Parathyroid adenoma (tissue), 2 donors: ENCODE measurements around the gene GGT6.
"Not testable (repeated sequence)": the region's sequence is repeated elsewhere in the genome, so short reads cannot be mapped to it uniquely, and the experiment has no call there.

Source experiments
- H2AFZ ChIP-seq: fragments of 300-600 bp; sonication (generic); one replicate; pipeline ENCODE4 v1.7.0; 2017; ENCODE audit warnings: antibody characterized with exemption, mild to moderate bottlenecking
- H3K27ac ChIP-seq: fragments of 300-600 bp; sonication (generic); one replicate; pipeline ENCODE4 v1.7.0; 2017
- H3K27me3 ChIP-seq: fragments of 300-600 bp; sonication (generic); one replicate; pipeline ENCODE4 v1.7.0; 2017; ENCODE audit warnings: low read length; ENCODE audit not compliant: control insufficient read depth, insufficient read depth
- H3K36me3 ChIP-seq: fragments of 300-600 bp; sonication (generic); one replicate; pipeline ENCODE4 v1.7.0; 2017; ENCODE audit warnings: low read length; ENCODE audit not compliant: control insufficient read depth, insufficient read depth
- H3K4me1 ChIP-seq: fragments of 300-600 bp; sonication (generic); one replicate; pipeline ENCODE4 v1.7.0; 2017; ENCODE audit warnings: control low read depth
- H3K4me2 ChIP-seq: fragments of 300-600 bp; sonication (generic); one replicate; pipeline ENCODE4 v1.7.0; 2017; ENCODE audit warnings: low read length
- H3K4me3 ChIP-seq: fragments of 300-600 bp; sonication (generic); one replicate; pipeline ENCODE4 v1.7.0; 2017; ENCODE audit warnings: low read depth, low read length
- H3K79me2 ChIP-seq: fragments of 300-600 bp; sonication (generic); one replicate; pipeline ENCODE4 v1.7.0; 2017; ENCODE audit warnings: control low read depth
- H3K9ac ChIP-seq: fragments of 300-600 bp; sonication (generic); one replicate; pipeline ENCODE4 v1.7.0; 2017; ENCODE audit warnings: mild to moderate bottlenecking
- H3K9me3 ChIP-seq: fragments of 300-600 bp; sonication (generic); one replicate; pipeline ENCODE4 v1.7.0; 2017; ENCODE audit warnings: low read length; ENCODE audit not compliant: control insufficient read depth
- CTCF ChIP-seq: fragments of 300-600 bp; sonication (generic); IDR thresholded peaks from one replicate; pipeline ENCODE4 v1.7.0; 2017; ENCODE audit warnings: antibody characterized with exemption, mild to moderate bottlenecking
- donor health status: primary hyperparathyroidism.

GGT6 gene

GRCh38 chr17:4593021-4593421 is 32.6 kb upstream of the GGT6 start:
- Histone ChIP-seq H2AFZ (no peak overlapping the region), H3K9ac (no peak overlapping the region), H3K79me2 (no peaks in the 10 kb centered on the region), H3K4me2 (no peak overlapping the region), H3K9me3 (no peaks in the 10 kb centered on the region), H3K4me1 (peaks cover 6% of the 10 kb centered on the region), H3K27ac (no peak overlapping the region), H3K36me3 (no peaks in the 10 kb centered on the region), H3K27me3 (no peaks in the 10 kb centered on the region), H3K4me3 (no peak overlapping the region)
- no peak for TF ChIP-seq CTCF

GRCh38 chr17:4592240-4593005 is 32.0 kb upstream of the GGT6 start:
- H3K79me2 ChIP-seq, result no peaks in the 10 kb centered on the region
- H3K4me2 ChIP-seq, result no peak overlapping the region
- peaks cover 6% of the 10 kb centered on the region for H3K4me1 ChIP-seq
- TF ChIP-seq CTCF, result no peak
- no peaks in the 10 kb centered on the region for H3K27me3 ChIP-seq
- no peak overlapping the region for H3K27ac ChIP-seq
- H2AFZ ChIP-seq, result no peak overlapping the region
- H3K36me3 ChIP-seq, result no peaks in the 10 kb centered on the region
- H3K9me3 ChIP-seq, result no peaks in the 10 kb centered on the region
- no peak overlapping the region for H3K9ac ChIP-seq
- H3K4me3 ChIP-seq, result no peak overlapping the region

- Histone ChIP-seq H3K4me2 (no peak overlapping the region), H3K4me1 (peaks cover 6% of the 10 kb centered on the region), H3K27me3 (no peaks in the 10 kb centered on the region), H3K9me3 (no peaks in the 10 kb centered on the region), H3K4me3 (no peak overlapping the region), H3K36me3 (no peaks in the 10 kb centered on the region), H3K9ac (no peak overlapping the region), H3K79me2 (no peaks in the 10 kb centered on the region), H2AFZ (no peak overlapping the region), H3K27ac (no peak overlapping the region)
- no peak for TF ChIP-seq CTCF
These were observed 31.2 kb upstream of the GGT6 start for GRCh38 chr17:4591529-4591928.

- Histone ChIP-seq H3K79me2 (no peaks in the 10 kb centered on the region), H3K27me3 (no peaks in the 10 kb centered on the region), H3K9me3 (no peaks in the 10 kb centered on the region), H3K9ac (no peak overlapping the region), H3K27ac (no peak overlapping the region), H3K4me2 (no peak overlapping the region), H2AFZ (no peak overlapping the region), H3K36me3 (no peaks in the 10 kb centered on the region), H3K4me1 (peaks cover 6% of the 10 kb centered on the region), H3K4me3 (no peak overlapping the region)
- no peak for TF ChIP-seq CTCF
These were observed 30.6 kb upstream of the GGT6 start for GRCh38 chr17:4590981-4591453.

GRCh38 chr17:4590042-4590441 is 29.7 kb upstream of the GGT6 start:
- H3K4me1 ChIP-seq, result not testable (repeated sequence)

More at GRCh38 chr17:4590042-4590441, 29.7 kb upstream of the GGT6 start:
- not testable (repeated sequence) for H3K79me2 ChIP-seq, H3K36me3 ChIP-seq, H3K9ac ChIP-seq, H3K27me3 ChIP-seq, H3K4me2 ChIP-seq, H3K9me3 ChIP-seq, H2AFZ ChIP-seq, H3K4me3 ChIP-seq, H3K27ac ChIP-seq
